Fibroblast of the aortic adventitia (primary cell): ENCODE data around the gene LGALS1. TPM values are rescaled to one million over a fixed set of nuclear protein-coding genes. Genes with fewer than 3 reads are reported as not detected.

ENCODE experiments used
- DNase-seq: peaks from one replicate; pipeline ENCODE4 v3.0.0-alpha.2; 2010; ENCODE audit warnings: low read depth
- H3K4me3 ChIP-seq: 2 replicates; pipeline ENCODE4 v1.5.1; 2011; ENCODE audit warnings: low read depth, mild to moderate bottlenecking, control low read depth, low read length, moderate library complexity
- CTCF ChIP-seq: IDR thresholded peaks from 2 replicates; pipeline ENCODE4 v1.5.1; 2011; ENCODE audit warnings: mild to moderate bottlenecking, low read length, control low read depth, inconsistent platforms; ENCODE audit not compliant: insufficient read depth
- total RNA-seq: library from RNA; depleted of rRNA; stranded (reverse); fragments of >200 nt; gene quantifications from 2 replicates; pipeline ENCODE4 v1.2.3, GENCODE V29; 2012; ENCODE audit warnings: low replicate concordance

Gene LGALS1
- total RNA-seq, 1 donor = 3,846 TPM

GRCh38 chr22:37704645-37705044, 29.2 kb downstream of the LGALS1 start:
- DNase-seq = no peak
- H3K4me3 ChIP-seq = no peak overlapping the region
- no peak for TF ChIP-seq CTCF

- TF ChIP-seq CTCF = no peak
- no peak for DNase-seq
- no peak overlapping the region for H3K4me3 ChIP-seq
These were observed 29.8 kb downstream of the LGALS1 start for GRCh38 chr22:37705205-37705604.

- no peak overlapping the region for H3K4me3 ChIP-seq
- no peak for DNase-seq
- TF ChIP-seq CTCF = no peak
These were observed 33.4 kb downstream of the LGALS1 start for GRCh38 chr22:37708580-37709444.

- no peak for TF ChIP-seq CTCF
- DNase-seq = no peak
- no peak overlapping the region for H3K4me3 ChIP-seq
These were observed 34.0 kb downstream of the LGALS1 start for GRCh38 chr22:37709445-37709765.

GRCh38 chr22:37710675-37711074, 35.2 kb downstream of the LGALS1 start:
- no peak for DNase-seq

GRCh38 chr22:37711490-37711889, 36.1 kb downstream of the LGALS1 start:
- no peak overlapping the region for H3K4me3 ChIP-seq
- TF ChIP-seq CTCF = no peak
- no peak for DNase-seq

More at GRCh38 chr22:37710675-37711074, 35.2 kb downstream of the LGALS1 start:
- H3K4me3 ChIP-seq = no peak overlapping the region
- TF ChIP-seq CTCF = no peak

- no peak overlapping the region for H3K4me3 ChIP-seq
- DNase-seq = no peak
- TF ChIP-seq CTCF = no peak
These were observed 38.3 kb downstream of the LGALS1 start for GRCh38 chr22:37713761-37714160.
